Cardiac fibroblast (primary cell): ENCODE data around the gene CHERP.

ENCODE experiments used
- DNase-seq, 2 donors: peaks; one replicate each; pipeline versions ENCODE4 v3.0.0 to v3.0.0-alpha.2; 2010; ENCODE audit warnings: low read depth in 2 of 2
- H3K4me3 ChIP-seq, 2 donors: replicated peaks in 1 of 2; 1 replicate in 1 of 2; 2 replicates in 1 of 2; pipeline ENCODE4 v1.5.1; 2011; ENCODE audit warnings: low read depth in 2 of 2, low read length in 2 of 2, mild to moderate bottlenecking in 2 of 2, moderate library complexity in 1 of 2
- TF ChIP-seq, protein P1 (sequence below): IDR thresholded peaks from one replicate; pipeline ENCODE4 v1.5.1; 2011; ENCODE audit warnings: low read depth, mild to moderate bottlenecking, low read length, inconsistent platforms

Gene CHERP

DNA sequence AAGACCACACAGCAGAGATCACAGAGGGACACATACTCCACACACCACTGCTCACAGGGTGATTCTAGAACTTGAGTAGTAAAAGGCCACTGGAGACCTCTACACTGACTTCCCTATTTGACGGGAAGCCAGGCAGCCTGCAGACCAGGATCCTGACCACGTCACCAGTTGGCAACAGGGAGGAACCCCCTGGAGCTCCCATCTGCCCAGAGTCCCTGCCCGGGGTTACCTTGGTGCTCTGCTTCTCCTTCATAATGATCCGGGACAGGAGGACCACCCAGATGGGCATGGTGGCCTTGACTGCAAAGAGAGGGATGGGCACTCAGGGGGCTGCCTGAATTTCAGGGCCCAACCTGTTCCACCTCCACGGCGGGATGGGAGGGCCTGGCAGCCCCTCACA is 29.0 kb upstream of the CHERP start:
- H3K4me3 ChIP-seq: peak overlapping the region; percentile 61 to 79
- TF ChIP-seq, protein P1, sequence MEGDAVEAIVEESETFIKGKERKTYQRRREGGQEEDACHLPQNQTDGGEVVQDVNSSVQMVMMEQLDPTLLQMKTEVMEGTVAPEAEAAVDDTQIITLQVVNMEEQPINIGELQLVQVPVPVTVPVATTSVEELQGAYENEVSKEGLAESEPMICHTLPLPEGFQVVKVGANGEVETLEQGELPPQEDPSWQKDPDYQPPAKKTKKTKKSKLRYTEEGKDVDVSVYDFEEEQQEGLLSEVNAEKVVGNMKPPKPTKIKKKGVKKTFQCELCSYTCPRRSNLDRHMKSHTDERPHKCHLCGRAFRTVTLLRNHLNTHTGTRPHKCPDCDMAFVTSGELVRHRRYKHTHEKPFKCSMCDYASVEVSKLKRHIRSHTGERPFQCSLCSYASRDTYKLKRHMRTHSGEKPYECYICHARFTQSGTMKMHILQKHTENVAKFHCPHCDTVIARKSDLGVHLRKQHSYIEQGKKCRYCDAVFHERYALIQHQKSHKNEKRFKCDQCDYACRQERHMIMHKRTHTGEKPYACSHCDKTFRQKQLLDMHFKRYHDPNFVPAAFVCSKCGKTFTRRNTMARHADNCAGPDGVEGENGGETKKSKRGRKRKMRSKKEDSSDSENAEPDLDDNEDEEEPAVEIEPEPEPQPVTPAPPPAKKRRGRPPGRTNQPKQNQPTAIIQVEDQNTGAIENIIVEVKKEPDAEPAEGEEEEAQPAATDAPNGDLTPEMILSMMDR: no peak
- peak; percentile 48 to 51 for DNase-seq

DNA sequence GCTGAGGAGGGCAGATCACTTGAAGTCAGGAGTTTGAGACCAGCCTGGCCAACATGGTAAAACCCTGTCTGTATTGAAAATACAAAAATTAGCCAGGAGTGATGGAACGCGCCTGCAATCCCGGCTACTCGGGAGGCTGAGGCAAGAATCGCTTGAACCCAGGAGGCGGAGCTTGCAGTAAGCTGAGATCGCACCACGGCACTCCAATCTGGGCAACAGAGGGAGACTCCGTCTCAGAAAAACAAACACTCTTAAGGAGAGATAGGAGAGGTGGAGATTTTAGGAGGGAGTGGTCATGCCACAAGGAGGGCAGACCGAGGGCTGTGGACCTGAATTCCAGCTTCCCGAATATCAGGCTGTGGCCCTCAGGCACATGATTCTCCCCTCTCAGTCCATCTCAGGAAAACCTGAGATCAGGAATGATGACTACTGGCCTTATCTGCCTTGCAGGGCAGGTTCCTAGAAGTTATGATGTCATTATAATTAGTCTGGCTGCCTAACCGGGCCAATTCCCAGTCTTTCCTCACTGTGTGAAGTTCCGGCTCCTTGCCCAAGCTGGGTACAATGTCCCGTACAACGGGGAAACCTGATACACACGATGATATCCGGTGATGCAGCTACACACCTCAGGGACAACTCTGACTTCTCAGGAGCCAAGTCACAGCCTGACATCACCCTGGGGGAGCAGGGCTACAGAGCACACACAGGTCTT is 27.5 kb upstream of the CHERP start:
- TF ChIP-seq, protein P1: no peak
- H3K4me3 ChIP-seq: no peak overlapping the region
- no peak for DNase-seq

DNA sequence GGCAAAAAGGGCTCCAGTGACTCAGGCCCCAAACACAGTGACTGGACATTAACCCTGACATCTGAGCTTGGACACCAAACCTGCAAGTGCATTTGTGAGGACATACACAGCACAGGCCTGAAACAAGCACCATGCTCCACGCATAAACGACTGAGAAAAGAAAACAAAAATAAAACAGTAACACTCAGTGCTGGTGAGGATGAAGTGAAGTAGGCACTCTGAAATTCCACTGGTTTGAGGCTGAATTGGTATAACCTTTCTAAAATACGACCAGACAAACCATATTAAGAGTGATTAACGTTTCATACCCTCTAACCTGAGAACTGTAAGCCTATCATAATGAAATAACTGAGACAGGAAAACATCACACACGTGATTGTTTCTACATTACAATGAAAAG is 24.5 kb upstream of the CHERP start:
- TF ChIP-seq, protein P1: no peak
- no peak overlapping the region for H3K4me3 ChIP-seq
- DNase-seq: no peak

DNA sequence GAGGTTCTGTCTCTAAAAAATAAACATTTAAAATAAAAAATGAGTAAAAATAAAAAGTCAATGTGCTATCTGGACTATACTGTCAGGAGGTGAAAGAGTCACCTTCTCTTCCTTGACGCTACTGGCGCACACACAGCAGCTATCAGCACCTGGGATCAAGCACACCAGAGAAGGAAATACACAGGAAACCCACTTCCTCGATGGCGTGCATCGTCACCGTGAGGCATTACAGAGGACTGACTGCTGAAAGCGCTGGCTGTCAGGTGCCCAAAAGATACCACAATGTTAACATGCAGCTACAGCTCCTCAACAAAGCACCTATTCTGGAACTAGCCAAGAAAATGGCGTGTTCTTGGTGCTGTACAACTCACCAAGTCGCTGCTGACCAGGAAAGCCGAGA is 23.9 kb upstream of the CHERP start:
- DNase-seq: no peak
- TF ChIP-seq, protein P1: no peak
- no peak overlapping the region for H3K4me3 ChIP-seq

DNA sequence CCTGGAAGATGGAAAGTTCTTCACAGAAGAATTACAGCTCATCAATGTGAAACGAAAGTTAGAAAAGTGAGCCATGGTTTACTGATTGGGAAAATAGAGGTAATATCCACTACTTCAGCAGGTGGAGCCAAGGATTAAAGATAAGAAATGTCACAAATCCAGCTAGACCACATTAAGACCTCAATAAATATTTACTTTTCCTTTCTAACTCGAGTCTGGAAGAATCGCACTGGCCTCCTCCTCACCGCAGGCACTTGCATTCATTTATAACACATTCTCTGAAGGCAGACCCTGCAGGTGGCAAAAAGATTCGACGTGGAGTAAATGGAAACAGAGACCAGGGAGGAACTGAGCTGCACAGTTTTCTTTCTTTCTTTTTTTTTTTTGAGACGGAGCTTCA is 22.6 kb upstream of the CHERP start:
- H3K4me3 ChIP-seq: no peak overlapping the region
- TF ChIP-seq, protein P1: no peak
- DNase-seq: no peak

DNA sequence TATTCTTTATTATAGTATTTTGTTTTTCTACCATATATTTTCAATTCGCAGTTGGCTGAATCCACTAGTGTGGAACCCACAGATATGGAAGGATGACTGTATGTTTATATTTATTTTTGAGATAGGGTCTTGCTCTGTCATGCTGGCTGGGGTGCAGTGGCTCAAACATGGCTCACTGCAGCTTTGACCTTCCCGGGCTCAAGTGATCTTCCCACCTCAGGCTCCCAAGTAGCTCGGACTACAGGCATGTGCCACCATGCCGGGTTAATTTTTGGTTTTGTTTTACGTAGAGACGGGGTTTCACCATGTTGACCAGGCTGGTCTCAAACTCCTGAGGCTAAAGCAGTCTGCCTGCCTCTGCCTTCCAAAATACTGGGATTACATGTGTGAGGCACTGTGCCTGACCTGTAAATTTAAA is 20.4 kb upstream of the CHERP start:
- TF ChIP-seq, protein P1: no peak
- no peak for DNase-seq
- H3K4me3 ChIP-seq: no peak overlapping the region

DNA sequence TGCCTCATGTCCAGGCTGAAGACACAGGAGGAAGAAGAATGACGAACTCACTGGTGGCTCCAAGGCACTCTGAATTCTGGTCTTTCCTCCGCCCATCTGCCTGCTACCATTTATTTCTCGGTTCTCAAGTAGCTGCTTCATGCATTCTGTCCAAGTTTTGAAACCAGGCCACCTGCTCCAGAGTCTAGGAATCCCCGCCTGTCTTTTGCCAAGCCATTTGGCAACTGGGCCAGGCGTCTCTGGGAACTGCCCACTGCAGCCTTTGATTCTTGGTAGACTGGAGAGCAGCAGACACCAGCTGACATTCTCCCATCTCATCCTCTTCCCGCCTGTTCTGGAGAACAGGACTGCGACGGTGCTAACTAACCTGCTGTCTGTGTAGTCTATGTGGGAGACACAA is 19.1 kb upstream of the CHERP start:
- TF ChIP-seq, protein P1: no peak
- no peak overlapping the region for H3K4me3 ChIP-seq
- no peak for DNase-seq
